Stimulated activated CD4-positive, alpha-beta T cell treated with anti-CD3 and anti-CD28 coated beads, Interleukin-1b, Interleukin-23, amount 100 ng/mL, for 4 hours (primary cell): Measurements from ENCODE around the gene PHRF1.

Experiments used
- DNase-seq, 2 donors: peaks; one replicate each; pipeline ENCODE4 v3.0.0-alpha.2; 2020; ENCODE audit warnings: low read depth in 2 of 2

Gene PHRF1

GRCh38 chr11:537622-538430, 38.4 kb upstream of the PHRF1 start:
- no peak for DNase-seq

GRCh38 chr11:538431-539051, 37.7 kb upstream of the PHRF1 start:
- DNase-seq = no peak

GRCh38 chr11:539971-540481, 36.2 kb upstream of the PHRF1 start:
- DNase-seq = no peak

- no peak for DNase-seq
Observed at GRCh38 chr11:540583-541432, 35.5 kb upstream of the PHRF1 start.

DNA sequence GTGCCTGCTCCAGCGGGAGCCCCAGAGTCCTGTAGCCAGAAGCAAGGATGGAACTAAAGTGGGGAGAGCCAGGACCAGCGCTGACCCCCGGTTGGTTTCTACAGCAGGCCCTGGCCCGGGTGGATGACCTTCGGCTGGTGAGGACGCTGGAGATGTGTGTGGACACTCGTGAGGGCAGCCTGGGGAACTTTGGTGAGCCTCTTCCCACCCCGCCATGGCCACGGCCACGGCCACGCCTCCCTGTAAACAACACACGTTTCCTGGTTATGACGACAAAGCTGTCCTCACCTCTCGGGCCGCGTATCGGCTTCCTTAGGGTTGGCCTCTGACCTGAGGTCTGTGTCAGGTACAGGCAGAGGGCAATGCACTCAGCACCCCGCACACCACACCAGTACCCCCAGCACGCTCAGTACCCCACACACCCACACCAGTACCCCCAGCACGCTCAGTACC, 34.8 kb upstream of the PHRF1 start:
- no peak for DNase-seq

DNA sequence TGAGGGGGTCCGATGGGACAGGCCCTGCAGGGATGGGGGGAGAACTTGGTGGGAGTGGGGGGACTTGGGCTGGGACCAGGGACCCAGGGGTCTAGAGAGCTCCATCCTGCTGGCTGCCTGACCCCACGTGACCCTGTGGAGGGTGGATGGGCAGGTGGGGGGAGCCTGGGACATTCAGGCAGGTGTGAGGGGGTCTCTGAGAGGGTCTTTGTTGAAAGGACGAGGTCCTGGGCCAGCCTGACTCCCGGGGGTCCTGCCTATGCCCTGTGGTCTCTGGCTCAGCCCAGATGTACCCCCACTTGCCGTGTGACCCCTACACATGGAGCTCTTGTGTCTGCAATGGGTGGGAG, 31.5 kb upstream of the PHRF1 start:
- no peak for DNase-seq

DNA sequence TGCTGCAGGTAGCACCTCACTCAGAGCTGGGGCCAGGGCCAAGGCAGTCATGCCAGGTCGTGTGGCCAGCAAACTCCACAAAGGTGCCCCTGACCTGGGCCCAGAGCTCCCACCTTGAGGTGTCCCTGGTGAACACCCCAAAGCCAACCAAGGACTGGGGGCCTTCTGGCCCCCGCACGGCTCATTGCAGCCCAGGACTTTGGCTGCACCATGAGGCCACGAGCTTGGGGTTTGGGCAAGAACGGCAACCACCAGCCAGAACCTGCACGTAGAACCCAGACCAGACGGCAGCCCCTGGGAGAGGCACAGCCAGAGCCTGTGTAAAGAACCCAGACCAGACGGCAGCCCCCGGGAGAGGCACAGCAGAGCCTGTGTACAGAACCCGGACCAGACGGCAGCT, 31.1 kb upstream of the PHRF1 start:
- no peak for DNase-seq

- DNase-seq = no peak
Observed at GRCh38 chr11:548700-549603, 27.3 kb upstream of the PHRF1 start.

DNA sequence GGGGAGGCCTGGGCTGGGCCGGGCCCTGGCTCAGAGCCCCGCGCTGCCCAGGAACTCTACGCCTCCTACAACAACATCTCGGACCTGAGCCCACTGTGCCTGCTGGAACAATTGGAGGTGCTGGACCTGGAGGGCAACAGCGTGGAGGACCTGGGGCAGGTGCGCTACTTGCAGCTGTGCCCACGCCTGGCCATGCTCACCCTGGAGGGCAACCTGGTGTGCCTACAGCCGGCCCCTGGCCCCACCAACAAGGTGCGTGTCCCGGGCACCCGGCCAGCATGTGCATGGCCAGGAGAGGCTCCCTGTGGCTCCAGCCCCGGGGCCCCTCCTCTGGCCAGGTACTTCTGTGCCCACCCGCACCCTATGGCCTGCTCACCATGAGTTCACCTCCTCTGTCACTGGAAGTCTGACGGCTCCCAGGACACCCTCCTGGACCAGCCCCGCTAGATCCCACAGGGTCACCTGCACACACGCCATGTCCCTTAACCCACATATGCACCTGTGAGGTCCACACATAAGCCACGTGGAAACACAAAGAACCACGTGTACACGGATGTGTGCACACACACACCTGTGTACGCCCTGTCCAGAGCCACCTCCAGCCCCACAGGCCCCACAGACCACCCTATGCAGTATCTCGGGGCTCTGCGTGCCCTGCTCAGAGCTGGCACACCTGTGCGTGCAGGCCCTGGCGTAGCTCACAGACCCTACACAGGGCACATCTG, 26.1 kb upstream of the PHRF1 start:
- no peak for DNase-seq

GRCh38 chr11:550746-551085, 25.6 kb upstream of the PHRF1 start:
- DNase-seq = no peak

DNA sequence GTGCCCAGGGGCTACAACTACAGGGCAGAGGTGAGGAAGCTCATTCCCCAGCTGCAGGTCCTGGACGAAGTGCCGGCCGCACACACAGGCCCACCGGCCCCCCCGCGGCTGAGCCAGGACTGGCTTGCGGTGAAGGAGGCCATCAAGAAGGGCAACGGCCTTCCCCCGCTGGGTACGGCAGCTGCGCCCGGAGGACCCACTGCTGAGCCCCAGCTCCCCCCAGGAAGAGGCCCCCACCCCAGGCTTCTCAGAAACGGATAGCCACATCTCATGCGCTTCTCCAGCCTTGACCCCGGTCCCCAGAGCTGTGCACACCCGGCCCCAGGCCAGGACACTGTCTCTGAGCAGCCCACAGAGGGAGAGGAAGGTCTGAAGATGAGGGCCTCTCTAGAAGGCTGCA, 25.1 kb upstream of the PHRF1 start:
- no peak for DNase-seq

DNA sequence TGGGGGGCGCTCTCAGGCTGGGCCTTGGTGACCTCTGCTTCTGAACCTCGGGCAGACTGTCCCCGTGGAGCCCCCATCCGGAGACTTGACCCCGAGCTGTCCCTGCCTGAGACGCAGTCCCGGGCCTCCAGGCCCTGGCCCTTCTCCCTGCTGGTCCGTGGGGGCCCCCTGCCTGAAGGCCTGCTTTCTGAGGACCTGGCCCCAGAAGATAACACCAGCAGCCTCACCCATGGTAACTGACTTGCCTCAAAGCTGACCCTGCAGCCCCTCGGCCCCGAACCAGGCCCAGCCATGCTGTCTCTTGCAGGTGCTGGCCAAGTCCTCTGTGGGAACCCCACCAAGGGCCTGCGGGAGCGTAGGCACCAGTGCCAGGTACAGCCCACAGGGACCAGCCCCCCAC, 24.7 kb upstream of the PHRF1 start:
- no peak for DNase-seq

DNA sequence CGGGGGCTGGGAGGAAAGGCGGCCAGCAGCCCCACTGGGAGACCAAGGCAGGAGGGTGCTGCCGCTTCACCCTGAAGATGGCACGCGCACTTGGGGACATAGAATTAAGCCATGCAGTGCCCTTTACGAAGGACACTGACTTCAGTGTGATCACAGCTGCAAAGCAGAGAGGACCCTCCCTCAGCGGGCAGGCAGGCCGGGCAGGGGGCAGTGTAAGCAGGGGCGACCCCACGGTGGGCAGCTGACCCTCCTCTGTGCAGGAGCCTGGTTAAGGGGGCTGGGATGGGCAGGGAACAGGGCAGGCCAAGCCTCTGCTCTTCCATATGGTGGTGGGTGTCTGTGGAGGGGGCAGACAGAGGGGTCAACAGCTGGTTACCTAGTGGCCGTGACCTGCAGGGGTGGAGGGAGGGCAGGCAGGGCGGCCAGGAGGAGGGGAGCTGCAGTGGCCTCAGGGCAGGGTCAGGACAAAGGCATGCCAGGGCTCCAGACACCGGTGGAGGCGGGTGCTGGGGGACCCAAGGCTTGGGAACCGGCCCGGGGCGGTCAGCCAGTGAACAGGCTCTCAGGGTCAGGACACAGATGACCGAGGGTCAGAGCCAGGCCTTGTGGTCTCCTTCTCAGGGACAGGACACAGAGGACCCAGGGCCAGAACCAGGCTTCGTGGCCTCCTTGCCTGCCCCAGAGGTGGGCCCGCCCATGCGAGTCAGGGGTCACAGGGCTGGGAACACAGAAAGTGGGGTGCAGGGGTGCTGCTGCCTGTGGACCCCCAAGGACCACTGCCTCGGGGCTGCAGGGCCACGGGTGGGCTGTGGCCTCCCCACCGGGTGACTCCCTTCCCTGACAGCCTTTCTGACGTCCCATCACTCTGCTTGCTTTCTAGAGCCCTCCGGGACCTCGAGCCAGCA, 22.9 kb upstream of the PHRF1 start:
- no peak for DNase-seq

- no peak for DNase-seq
Observed at GRCh38 chr11:553988-554340, 22.3 kb upstream of the PHRF1 start.

- peak; percentile 76 to 80 for DNase-seq
Observed at GRCh38 chr11:554428-555226, 21.6 kb upstream of the PHRF1 start.

GRCh38 chr11:555227-555779, 21.0 kb upstream of the PHRF1 start:
- DNase-seq = no peak

DNA sequence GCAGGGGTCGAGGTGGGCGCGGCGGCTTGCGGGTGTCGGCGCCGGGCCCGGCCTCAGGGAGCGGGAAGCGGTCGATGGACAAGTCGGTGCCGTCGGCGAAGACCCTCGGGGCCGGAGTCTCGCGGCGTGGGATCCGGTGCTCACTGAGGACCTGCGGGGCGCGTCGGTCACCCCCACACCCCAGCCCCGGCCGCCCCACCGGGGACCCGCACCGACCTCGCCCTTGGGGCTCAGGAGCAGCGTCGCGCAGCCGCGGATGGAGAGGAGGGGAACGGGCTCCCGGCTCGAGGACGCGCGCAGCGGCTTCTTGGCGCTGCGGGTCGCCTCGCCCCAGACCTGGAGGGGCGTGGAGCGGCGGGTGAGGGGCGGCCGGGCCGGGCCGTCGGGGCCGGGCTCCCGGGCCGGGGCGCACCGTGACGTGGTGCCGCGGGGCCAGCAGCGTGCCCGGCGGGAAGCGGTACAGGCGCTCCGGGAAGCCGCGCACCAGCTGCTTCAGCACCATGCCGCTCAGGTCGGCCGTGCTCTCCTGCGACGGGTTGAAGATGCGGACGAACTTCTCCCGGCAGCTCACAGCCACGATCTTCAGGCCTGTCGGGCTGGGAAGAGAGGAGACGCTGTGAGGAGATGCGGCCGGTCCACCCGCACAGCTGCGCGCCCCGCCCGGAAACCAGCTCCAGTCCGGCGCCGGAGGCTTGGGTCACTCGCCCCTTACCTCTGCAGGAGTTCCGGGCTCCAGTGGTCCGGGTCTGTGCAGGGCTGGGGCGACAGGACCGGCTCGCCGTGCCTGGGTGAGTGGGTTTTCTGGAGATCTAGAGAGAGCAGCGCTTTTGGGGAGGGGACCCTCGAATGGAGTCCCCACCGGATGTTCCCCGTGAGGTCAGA, 20.2 kb upstream of the PHRF1 start:
- DNase-seq = no peak
